NCI-H146 treated with DMSO at 0.1 percent for 48 hours (cell line): ENCODE data around the gene EPM2AIP1.
A peak's percentile ranks its signal among the peaks of the same experiment; 100 is the strongest.
"Not testable (repeated sequence)": the region's sequence is repeated elsewhere in the genome, so short reads cannot be mapped to it uniquely, and the experiment has no call there.

Experiments
- DNase-seq: peaks from one replicate; lab custom pipeline; 2025; ENCODE audit not compliant: unreplicated experiment; lab: John Stamatoyannopoulos, UW

Gene EPM2AIP1

GRCh38 chr3:36993326-36994283, 674 bp upstream of the EPM2AIP1 start, which contains the start of gene MLH1:
Gene MLH1 (plus strand): TSS chr3:36993518. CDS start chr3:36993548, 30 bp downstream.
- DNase-seq, result no peak

- no peak for DNase-seq
These were observed 767 bp downstream of the EPM2AIP1 start for GRCh38 chr3:36991923-36992805.

- no peak for DNase-seq
These were observed 1.8 kb downstream of the EPM2AIP1 start for GRCh38 chr3:36991147-36991546.

- no peak for DNase-seq
These were observed 3.4 kb downstream of the EPM2AIP1 start for GRCh38 chr3:36989568-36989967.

GRCh38 chr3:36989005-36989404, 3.9 kb downstream of the EPM2AIP1 start:
- no peak for DNase-seq

- no peak for DNase-seq
These were observed 4.6 kb downstream of the EPM2AIP1 start for GRCh38 chr3:36988356-36988755.

- no peak for DNase-seq
These were observed 11.9 kb downstream of the EPM2AIP1 start for GRCh38 chr3:36981006-36981405.

- no peak for DNase-seq
These were observed 19.8 kb downstream of the EPM2AIP1 start for GRCh38 chr3:36973139-36973538.

- DNase-seq, result no peak
These were observed 20.8 kb downstream of the EPM2AIP1 start for GRCh38 chr3:36972163-36972562.

- peak; percentile 96 for DNase-seq
These were observed 23.1 kb downstream of the EPM2AIP1 start for GRCh38 chr3:36969540-36970432.

- DNase-seq, result no peak
These were observed 23.8 kb downstream of the EPM2AIP1 start for GRCh38 chr3:36969085-36969484.

- no peak for DNase-seq
These were observed 27.5 kb downstream of the EPM2AIP1 start for GRCh38 chr3:36965440-36965839.

GRCh38 chr3:36964817-36965216, 28.1 kb downstream of the EPM2AIP1 start:
- no peak for DNase-seq

GRCh38 chr3:36964331-36964730, 28.6 kb downstream of the EPM2AIP1 start:
- no peak for DNase-seq

GRCh38 chr3:36963008-36963407, 29.9 kb downstream of the EPM2AIP1 start:
- DNase-seq, result not testable (repeated sequence)

- DNase-seq, result no peak
These were observed 32.4 kb downstream of the EPM2AIP1 start for GRCh38 chr3:36960502-36960901.

- DNase-seq, result peak; percentile 30
These were observed 33.1 kb downstream of the EPM2AIP1 start for GRCh38 chr3:36959821-36960220.

- no peak for DNase-seq
These were observed 34.9 kb downstream of the EPM2AIP1 start for GRCh38 chr3:36957862-36958686.

- DNase-seq, result no peak
These were observed 35.9 kb downstream of the EPM2AIP1 start for GRCh38 chr3:36957063-36957462.

- no peak for DNase-seq
These were observed 36.8 kb downstream of the EPM2AIP1 start for GRCh38 chr3:36956155-36956554.
